GM18511 (cell line): ENCODE results near the gene ADD3.
"Not testable (repeated sequence)": the region's sequence is repeated elsewhere in the genome, so short reads cannot be mapped to it uniquely, and the experiment has no call there.

Experiments used
- ATAC-seq: cut with Tn5 transposase; IDR thresholded peaks from one replicate; pipeline ENCODE4 v1.9.1; 2021; ENCODE audit warnings: mild to moderate bottlenecking, moderate library complexity; ENCODE audit not compliant: unreplicated experiment

ADD3 gene

DNA sequence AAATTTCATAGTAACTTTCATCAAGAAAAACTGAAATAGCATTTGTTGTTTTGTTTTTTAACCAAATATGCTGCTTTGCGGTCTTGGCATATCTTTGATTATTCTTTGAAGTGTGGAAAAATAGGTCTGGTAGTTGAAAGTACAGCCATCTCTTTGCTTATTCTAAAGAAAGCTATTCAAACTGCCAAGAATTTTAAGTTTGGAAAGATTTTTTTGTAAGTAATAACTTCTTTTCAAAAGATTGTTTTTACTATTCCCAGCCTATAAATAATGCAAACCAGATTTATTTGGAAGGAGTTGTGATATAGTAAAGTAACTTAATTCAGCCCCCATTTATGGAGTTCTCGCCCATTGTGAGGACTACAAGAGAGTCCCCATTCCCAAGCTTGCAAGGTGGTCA lies 87.0 kb downstream of the ADD3 start:
- ATAC-seq, result no peak

- peak; percentile 64 for ATAC-seq
Observed at GRCh38 chr10:110101464-110102144, 93.8 kb downstream of the ADD3 start.

- ATAC-seq, result no peak
Observed at GRCh38 chr10:110103921-110104461, 96.2 kb downstream of the ADD3 start.

- ATAC-seq, result no peak
Observed at GRCh38 chr10:110105873-110106272, 98.1 kb downstream of the ADD3 start.

DNA sequence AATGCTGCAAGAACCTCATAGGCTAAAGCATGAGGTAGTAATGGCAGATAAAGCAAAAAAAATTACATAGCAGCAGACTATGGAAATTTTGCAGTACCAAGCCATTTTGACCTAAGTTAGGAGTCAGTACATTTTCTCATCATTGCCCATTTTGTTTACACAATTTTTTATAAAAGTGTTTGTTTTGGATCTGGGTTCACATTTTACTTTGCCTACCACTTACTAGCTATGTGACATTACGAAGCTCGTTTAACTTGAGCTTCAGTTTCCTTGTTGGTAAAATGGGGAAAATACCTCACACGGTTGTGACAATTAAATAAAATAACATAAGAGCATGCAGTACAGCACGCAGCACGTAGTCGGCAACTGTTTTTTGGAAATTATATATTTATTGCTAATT lies 99.6 kb downstream of the ADD3 start:
- no peak for ATAC-seq

DNA sequence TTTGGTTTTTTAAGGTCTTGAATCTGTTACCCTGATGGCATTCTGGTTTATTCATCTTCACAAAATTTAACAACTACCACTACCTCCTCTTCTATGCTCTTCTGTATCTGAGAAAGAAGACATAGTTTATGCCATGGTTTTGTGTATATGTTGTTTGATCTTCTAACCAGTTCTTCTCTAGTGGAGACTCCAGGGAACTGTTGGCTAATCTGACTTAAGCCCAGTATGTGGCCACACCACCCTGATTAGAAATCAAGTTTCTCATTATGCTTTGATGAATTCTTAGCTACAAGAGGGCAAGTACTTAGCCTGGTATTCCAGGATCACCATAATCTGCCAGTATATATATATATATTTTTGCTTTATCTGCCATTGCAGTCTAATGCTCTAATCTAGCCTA lies 100.1 kb downstream of the ADD3 start:
- ATAC-seq, result no peak

GRCh38 chr10:110109511-110109910 lies 101.7 kb downstream of the ADD3 start:
- ATAC-seq, result no peak

- ATAC-seq, result peak; percentile 91
Observed at GRCh38 chr10:110110338-110110737, 102.6 kb downstream of the ADD3 start.

GRCh38 chr10:110113670-110114337 lies 106.0 kb downstream of the ADD3 start:
- no peak for ATAC-seq

- not testable (repeated sequence) for ATAC-seq
Observed at GRCh38 chr10:110114668-110115067, 106.9 kb downstream of the ADD3 start.

DNA sequence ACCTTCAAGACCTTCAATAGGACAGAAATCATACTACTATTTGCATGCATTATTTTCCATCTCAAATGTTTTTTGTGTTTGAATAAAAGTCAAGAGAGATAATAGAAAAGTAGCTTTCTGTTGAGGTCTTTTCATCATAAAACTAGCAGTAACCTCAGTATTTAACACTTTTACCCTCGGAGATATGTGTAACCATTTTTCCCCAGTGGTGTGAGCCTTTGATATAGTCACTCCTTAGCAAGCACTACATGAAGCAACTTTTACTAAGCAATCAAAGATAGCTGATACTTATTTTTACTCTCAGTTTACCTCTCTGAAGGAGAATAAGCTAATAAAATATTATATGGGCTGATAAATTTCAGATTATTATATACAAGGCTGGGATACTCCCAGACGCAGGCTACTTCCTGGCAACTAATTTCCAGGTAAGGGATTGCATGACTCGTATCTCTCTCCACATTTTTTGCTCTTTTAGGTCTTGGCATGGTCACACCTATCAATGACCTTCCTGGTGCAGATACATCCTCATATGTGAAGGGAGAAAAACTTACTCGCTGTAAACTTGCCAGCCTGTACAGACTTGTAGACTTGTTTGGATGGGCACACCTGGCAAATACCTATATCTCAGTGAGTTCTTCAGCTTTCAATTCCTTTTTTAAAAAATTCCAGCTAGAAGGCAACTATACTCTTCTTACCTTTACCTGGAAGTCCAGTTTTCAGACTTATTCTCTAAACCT lies 108.2 kb downstream of the ADD3 start:
- ATAC-seq, result no peak

- ATAC-seq, result no peak
Observed at GRCh38 chr10:110118891-110119621, 111.3 kb downstream of the ADD3 start.

GRCh38 chr10:110123594-110123993 lies 115.8 kb downstream of the ADD3 start:
- no peak for ATAC-seq

- ATAC-seq, result no peak
Observed at GRCh38 chr10:110129490-110129889, 121.7 kb downstream of the ADD3 start.

- no peak for ATAC-seq
Observed at GRCh38 chr10:110134917-110135316, 127.1 kb downstream of the ADD3 start.

GRCh38 chr10:110135836-110136235 lies 128.1 kb downstream of the ADD3 start:
- not testable (repeated sequence) for ATAC-seq

DNA sequence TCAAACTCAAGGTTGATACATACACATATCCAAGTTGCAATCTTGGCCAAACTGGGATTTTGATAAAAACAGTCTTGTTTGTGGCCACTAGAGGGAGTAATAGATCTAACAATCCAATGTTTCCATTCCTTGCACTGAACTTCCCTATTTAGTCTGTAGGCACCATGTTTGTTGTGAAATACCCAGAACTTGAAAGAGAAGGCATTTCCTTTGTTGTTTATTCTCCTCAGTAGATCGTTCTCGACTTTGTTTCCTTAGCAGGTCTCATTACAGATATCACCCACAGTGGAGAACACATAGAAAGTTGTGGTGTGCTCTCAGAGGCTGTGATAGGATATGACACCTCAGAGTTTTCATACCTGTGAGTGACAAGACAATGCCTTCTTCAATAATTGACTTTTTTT lies 129.4 kb downstream of the ADD3 start:
- ATAC-seq, result peak; percentile 56

GRCh38 chr10:110138197-110138812 lies 130.5 kb downstream of the ADD3 start:
- peak; percentile 54 for ATAC-seq

- ATAC-seq, result no peak
Observed at GRCh38 chr10:110141185-110141584, 133.4 kb downstream of the ADD3 start.

DNA sequence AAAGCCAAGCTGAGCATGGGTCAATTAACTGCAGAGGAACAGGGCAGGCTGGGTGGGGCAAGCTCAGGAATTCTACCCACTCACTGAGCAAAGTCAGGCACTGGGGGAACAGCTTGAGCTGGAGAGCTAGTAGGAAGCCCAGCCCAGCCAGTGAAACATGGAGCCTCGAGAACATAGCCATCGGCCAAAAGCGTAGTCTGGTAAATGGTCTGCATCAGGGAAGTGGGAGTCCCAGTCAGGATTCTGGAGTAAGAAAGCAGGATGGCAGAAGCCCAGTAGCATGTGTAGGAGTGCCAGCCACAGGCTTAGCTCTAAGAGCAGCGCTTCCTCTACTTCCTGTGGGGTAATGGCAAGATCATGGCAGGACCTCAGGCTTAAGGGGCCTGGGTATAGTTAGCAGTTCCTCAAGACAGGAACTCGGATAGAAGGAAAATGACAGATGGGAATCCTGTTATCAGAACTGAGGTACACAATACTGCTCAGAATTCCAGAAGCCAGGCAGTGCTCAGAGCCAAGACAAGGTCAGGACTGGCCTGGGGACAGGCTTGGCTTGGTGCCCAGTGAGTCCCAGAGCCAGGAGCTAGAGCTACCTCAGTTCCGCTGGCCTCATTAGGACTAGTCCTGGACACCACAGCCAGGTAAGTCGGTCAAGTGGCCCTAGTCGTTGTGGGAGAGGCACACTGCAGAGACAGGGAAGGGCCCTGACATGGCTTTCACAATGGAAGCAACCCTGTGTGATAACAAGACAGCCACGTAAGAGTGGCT lies 134.3 kb downstream of the ADD3 start:
- ATAC-seq, result no peak
